ENCODE data around the gene HYPK.

HYPK gene

GRCh38 chr15:43845421-43845820 lies 45.0 kb downstream of the HYPK start:
- no peak overlapping the region for H3K4me3 ChIP-seq (ENCODE audit: low read depth, low read length)
- DNase-seq (ENCODE audit: low read depth, low spot score), result no peak
- ChIA-PET POLR2A (no interaction called here), CTCF (interaction anchor here (1.4 kb wide), 1 partner anchor 17 kb away, joined by 4 read pairs; no protein-coding TSS in a partner anchor)
- TF ChIP-seq CTCF (IDR thresholded peaks at IDR 0.05; ENCODE audit: insufficient read depth, low read length, missing control alignments), result no peak

GRCh38 chr15:43851251-43851650 lies 50.9 kb downstream of the HYPK start:
- no peak for DNase-seq (ENCODE audit: low read depth, low spot score)
- ChIA-PET POLR2A (no interaction called here), CTCF (interaction anchor here (1.4 kb wide), 1 partner anchor 33 kb away, joined by 3 read pairs; no protein-coding TSS in a partner anchor)
- H3K4me3 ChIP-seq (ENCODE audit: low read depth, low read length), result no peak overlapping the region
- no peak for TF ChIP-seq CTCF (IDR thresholded peaks at IDR 0.05; ENCODE audit: insufficient read depth, low read length, missing control alignments)

GRCh38 chr15:43852607-43853006 lies 52.2 kb downstream of the HYPK start:
- no peak for DNase-seq (ENCODE audit: low read depth, low spot score)
- no peak for TF ChIP-seq CTCF (IDR thresholded peaks at IDR 0.05; ENCODE audit: insufficient read depth, low read length, missing control alignments)
- no peak overlapping the region for H3K4me3 ChIP-seq (ENCODE audit: low read depth, low read length)
- CTCF ChIA-PET, result no interaction called here
- POLR2A ChIA-PET, result no interaction called here
